SK-N-SH (cell line): ENCODE results near the gene ERICH3. TPM values are rescaled to one million over a fixed set of nuclear protein-coding genes. Genes with fewer than 3 reads are reported as not detected.

Experiments
- CTCF ChIA-PET: fragments of 300-600, 350-600 bp; formaldehyde crosslinking; extraction: SDS; loops from one replicate; lab custom pipeline; 2021; lab: Yijun Ruan, JAX
- POLR2A ChIA-PET: fragments of 350-600 bp; sonication (Branson Sonifier 250); formaldehyde crosslinking; extraction: SDS; loops from one replicate; lab custom pipeline; 2020; ENCODE audit warnings: antibody characterized with exemption, inconsistent platforms; lab: Yijun Ruan, JAX
- DNase-seq: peaks from one replicate; pipeline ENCODE4 v3.0.0; 2012
- H2AFZ ChIP-seq: fragments of 200-600 bp; sonication (generic); 2 replicates; pipeline ENCODE4 v1.8.1; 2016; ENCODE audit warnings: antibody characterized with exemption, mild to moderate bottlenecking, low read depth
- H3F3A ChIP-seq: fragments of 200-600 bp; sonication (generic); replicated peaks from 2 replicates; pipeline ENCODE3; 2016; ENCODE audit warnings: antibody characterized with exemption, mild to moderate bottlenecking; ENCODE audit not compliant: insufficient read depth
- H3K27ac ChIP-seq, 2 experiments: fragments of 200-500 bp in 1 of 2; fragments of 200-600 bp in 1 of 2; sonication (Bioruptor generic) in 1 of 2; sonication (generic), shearing (Covaris generic) in 1 of 2; 2 replicates each; pipeline versions ENCODE4 v1.5.1 to v1.6.1; 2014 to 2016; ENCODE audit warnings: low read depth in 2 of 2, inconsistent platforms in 1 of 2, low read length in 1 of 2, mild to moderate bottlenecking in 1 of 2, mixed read lengths in 1 of 2
- H3K27me3 ChIP-seq: fragments of 200-600 bp; sonication (generic), shearing (Covaris generic); 2 replicates; pipeline ENCODE4 v1.6.1; 2016; ENCODE audit warnings: mixed run types; ENCODE audit not compliant: insufficient read depth
- H3K36me3 ChIP-seq, 2 experiments: fragments of 200-500 bp in 1 of 2; fragments of 200-600 bp in 1 of 2; sonication (Bioruptor generic) in 1 of 2; sonication (generic) in 1 of 2; replicated peaks in 1 of 2; 2 replicates each; pipeline versions ENCODE3 to v1.5.1; 2014 to 2016; ENCODE audit warnings: low read length in 1 of 2, mild to moderate bottlenecking in 1 of 2; ENCODE audit not compliant: insufficient read depth in 2 of 2, control insufficient read depth in 1 of 2
- H3K4me1 ChIP-seq, 2 experiments: fragments of 200-500 bp in 1 of 2; fragments of 200-600 bp in 1 of 2; sonication (Bioruptor generic) in 1 of 2; sonication (generic), shearing (Covaris generic) in 1 of 2; 2 replicates each; pipeline versions ENCODE4 v1.5.1 to v1.6.1; 2014 to 2016; ENCODE audit warnings: low read depth in 1 of 2, low read length in 1 of 2, mixed run types in 1 of 2; ENCODE audit not compliant: insufficient read depth in 2 of 2, control insufficient read depth in 1 of 2
- H3K4me2 ChIP-seq: fragments of 200-600 bp; sonication (generic), shearing (Covaris generic); 2 replicates; pipeline ENCODE4 v1.6.1; 2017; ENCODE audit warnings: mixed run types
- H3K4me3 ChIP-seq, 2 experiments: fragments of 200-500 bp in 1 of 2; fragments of 200-600 bp in 1 of 2; sonication (Bioruptor generic) in 1 of 2; sonication (generic), shearing (Covaris generic) in 1 of 2; 2 replicates each; pipeline versions ENCODE4 v1.5.1 to v1.8.1; 2014 to 2016; ENCODE audit warnings: low read depth in 2 of 2, inconsistent platforms in 1 of 2, low read length in 1 of 2, mild to moderate bottlenecking in 1 of 2, mixed read lengths in 1 of 2, moderate library complexity in 1 of 2
- H3K79me2 ChIP-seq: fragments of 200-600 bp; sonication (generic); 2 replicates; pipeline ENCODE4 v1.8.1; 2017; ENCODE audit warnings: mild to moderate bottlenecking; ENCODE audit not compliant: insufficient read depth
- H3K9ac ChIP-seq: fragments of 200-600 bp; sonication (generic); 2 replicates; pipeline ENCODE4 v1.6.1; 2017; ENCODE audit warnings: mixed run types
- H3K9me2 ChIP-seq: fragments of 200-600 bp; sonication (generic); 2 replicates; pipeline ENCODE4 v1.6.1; 2017; ENCODE audit warnings: mixed run types
- H3K9me3 ChIP-seq: fragments of 200-600 bp; sonication (generic); 2 replicates; pipeline ENCODE4 v1.6.1; 2017; ENCODE audit warnings: mixed run types, mild to moderate bottlenecking, moderate library complexity
- H4K20me1 ChIP-seq: fragments of 200-600 bp; sonication (generic); 2 replicates; pipeline ENCODE4 v1.6.1; 2017; ENCODE audit warnings: mild to moderate bottlenecking, mixed run types; ENCODE audit not compliant: insufficient read depth
- ELF1 ChIP-seq: IDR thresholded peaks from 2 replicates; pipeline ENCODE4 v1.4.0; 2012
- EP300 ChIP-seq, 2 experiments: IDR thresholded peaks; 2 replicates each; pipeline versions ENCODE4 v1.4.0 to v1.6.1; 2012; ENCODE audit warnings: borderline replicate concordance in 1 of 2, low read depth in 1 of 2, low read length in 1 of 2
- EZH2phosphoT487 ChIP-seq: fragments of 200-600 bp; sonication (generic); IDR thresholded peaks from 2 replicates; pipeline ENCODE4 v1.6.1; 2017; ENCODE audit warnings: low read depth, mixed run types, mild to moderate bottlenecking, antibody characterized with exemption, moderate library complexity, borderline replicate concordance
- FOSL2 ChIP-seq: IDR thresholded peaks from 2 replicates; pipeline ENCODE4 v1.4.0; 2012; ENCODE audit warnings: low read depth, mild to moderate bottlenecking, moderate library complexity, borderline replicate concordance
- FOXJ3 ChIP-seq: sonication (generic); formaldehyde crosslinking; IDR thresholded peaks from 2 replicates; pipeline ENCODE4 v1.5.1; 2020; ENCODE audit warnings: mild to moderate bottlenecking, missing genetic modification reagents
- FOXM1 ChIP-seq: IDR thresholded peaks from 2 replicates; pipeline ENCODE4 v1.4.0; 2012; ENCODE audit warnings: low read depth, mild to moderate bottlenecking
- GATA2 ChIP-seq: sonication (generic); formaldehyde crosslinking; IDR thresholded peaks from 2 replicates; pipeline ENCODE4 v1.5.0; 2020; ENCODE audit warnings: mild to moderate bottlenecking, missing genetic modification reagents
- JUND ChIP-seq: IDR thresholded peaks from 2 replicates; pipeline ENCODE4 v1.4.0; 2012
- MAX ChIP-seq: IDR thresholded peaks from 2 replicates; pipeline ENCODE4 v1.4.0; 2012; ENCODE audit warnings: low read depth
- MEF2A ChIP-seq: IDR thresholded peaks from 2 replicates; pipeline ENCODE4 v1.4.0; 2012; ENCODE audit warnings: low read depth, borderline replicate concordance
- NFIC ChIP-seq: IDR thresholded peaks from 2 replicates; pipeline ENCODE4 v1.4.0; 2012; ENCODE audit warnings: borderline replicate concordance
- NRF1 ChIP-seq: IDR thresholded peaks from 2 replicates; pipeline ENCODE4 v1.6.1; 2012; ENCODE audit warnings: low read depth, mild to moderate bottlenecking, low read length
- POLR2AphosphoS5 ChIP-seq: IDR thresholded peaks from 2 replicates; pipeline ENCODE4 v1.6.1; 2012; ENCODE audit warnings: low read depth, low read length
- RXRA ChIP-seq: IDR thresholded peaks from 2 replicates; pipeline ENCODE4 v1.4.0; 2012; ENCODE audit warnings: low read depth, mild to moderate bottlenecking, borderline replicate concordance
- SIN3A ChIP-seq: IDR thresholded peaks from 2 replicates; pipeline ENCODE4 v1.6.1; 2012; ENCODE audit warnings: low read depth, mild to moderate bottlenecking, low read length, moderate library complexity, borderline replicate concordance
- SMC3 ChIP-seq: IDR thresholded peaks from 2 replicates; pipeline ENCODE4 v1.6.1; 2012; ENCODE audit warnings: low read depth, low read length, improper control_type of control experiment
- TCF12 ChIP-seq: IDR thresholded peaks from 2 replicates; pipeline ENCODE4 v1.4.0; 2012
- TEAD4 ChIP-seq: IDR thresholded peaks from 2 replicates; pipeline ENCODE4 v1.4.0; 2012; ENCODE audit warnings: mild to moderate bottlenecking, borderline replicate concordance; ENCODE audit not compliant: insufficient read depth
- YY1 ChIP-seq: IDR thresholded peaks from 2 replicates; pipeline ENCODE4 v1.4.0; 2012; ENCODE audit warnings: low read depth, mild to moderate bottlenecking
- WGBS: methylation state at CpG from one replicate; pipeline ENCODE4 v1.1.6; 2017; ENCODE audit warnings: low lambda C conversion rate; 5-methylcytosine and 5-hydroxymethylcytosine counted together
- polyA plus RNA-seq, 3 experiments: library from polyadenylated mRNA; depleted of rRNA; stranded (reverse); fragments of >200 nt; gene quantifications; 2 replicates each; pipeline ENCODE4 v1.2.3, GENCODE V29; 2012
- TF ChIP-seq, protein P1 (sequence below): IDR thresholded peaks from 2 replicates; pipeline ENCODE4; 2012
- TF ChIP-seq, protein P2 (sequence below): IDR thresholded peaks from 2 replicates; pipeline ENCODE4 v1.4.0; 2012; ENCODE audit warnings: low read depth, borderline replicate concordance
- TF ChIP-seq, protein P3 (sequence below): fragments of 150-350 bp; IDR thresholded peaks from 2 replicates; pipeline ENCODE4 v1.6.1; 2017; ENCODE audit warnings: antibody characterized with exemption, low read length, low read depth, borderline replicate concordance

Gene ERICH3
- polyA plus RNA-seq, 1 of the 3 experiments (the other 2 are of a cell fraction), result not detected

GRCh38 chr1:74654708-74655107, 18.9 kb downstream of the ERICH3 start (continued):
- no peak for TF ChIP-seq FOSL2
- TF ChIP-seq MAX, result no peak
- TF ChIP-seq EZH2phosphoT487, result no peak
- TF ChIP-seq, all 33 proteins: peak for 0

DNA sequence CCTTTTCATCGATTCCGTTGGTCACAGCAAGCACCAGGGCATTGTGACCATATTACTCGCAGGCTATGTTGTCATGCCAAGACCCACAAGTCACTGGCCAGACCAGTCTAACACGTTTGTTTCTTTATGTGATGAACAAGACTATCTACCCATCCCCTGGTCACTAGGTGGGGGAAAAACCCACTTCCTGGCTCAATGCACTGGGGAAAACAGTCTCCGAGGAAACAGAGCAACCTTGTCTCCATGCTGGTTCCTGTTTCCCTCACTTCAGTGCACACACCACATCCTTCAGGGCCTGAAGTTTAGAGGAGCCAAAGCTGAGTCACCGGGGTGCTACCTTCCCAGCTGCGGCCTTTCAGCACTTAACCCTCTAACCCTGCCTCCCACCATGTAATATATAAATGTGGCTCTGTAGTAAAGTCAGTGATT, 20.9 kb downstream of the ERICH3 start:
- ChIA-PET CTCF (no interaction called here), POLR2A (no interaction called here)
- Histone ChIP-seq H3F3A (peaks cover 23% of the 10 kb centered on the region), H3K27ac (peak overlapping the region in 1 of 2 experiments; percentile 83; a peak in 2 of 4 replicates), H3K36me3 (no peaks in the 10 kb centered on the region), H2AFZ (peak overlapping the region; percentile 57), H3K9me3 (no peaks in the 10 kb centered on the region), H4K20me1 (no peaks in the 10 kb centered on the region), H3K9me2 (no peaks in the 10 kb centered on the region), H3K27me3 (no peaks in the 10 kb centered on the region), H3K9ac (0 out of 2 replicates have a peak overlapping the region, but pooled peaks have one; percentile 7), H3K79me2 (no peaks in the 10 kb centered on the region), H3K4me1 (peaks cover 0 to 10% of the 10 kb centered on the region in 2 experiments; a peak in 1 of 4 replicates), H3K4me3 (no peak overlapping the region), H3K4me2 (peak overlapping the region; percentile 41)
- 27% methylated on average over 7 of the region's 7 CpGs for WGBS
- no peak for DNase-seq
- TF ChIP-seq JUND, result peak; percentile 67
- TF ChIP-seq, protein P1, sequence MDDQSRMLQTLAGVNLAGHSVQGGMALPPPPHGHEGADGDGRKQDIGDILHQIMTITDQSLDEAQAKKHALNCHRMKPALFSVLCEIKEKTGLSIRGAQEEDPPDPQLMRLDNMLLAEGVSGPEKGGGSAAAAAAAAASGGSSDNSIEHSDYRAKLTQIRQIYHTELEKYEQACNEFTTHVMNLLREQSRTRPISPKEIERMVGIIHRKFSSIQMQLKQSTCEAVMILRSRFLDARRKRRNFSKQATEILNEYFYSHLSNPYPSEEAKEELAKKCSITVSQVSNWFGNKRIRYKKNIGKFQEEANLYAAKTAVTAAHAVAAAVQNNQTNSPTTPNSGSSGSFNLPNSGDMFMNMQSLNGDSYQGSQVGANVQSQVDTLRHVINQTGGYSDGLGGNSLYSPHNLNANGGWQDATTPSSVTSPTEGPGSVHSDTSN, result peak; percentile 92
- peak; percentile 61; the same call in 1 of the 2 replicates for TF ChIP-seq RXRA
- 0 out of 2 replicates have a peak, but pooled peaks have one; percentile 37 for TF ChIP-seq SIN3A
- TF ChIP-seq TCF12, result peak; percentile 88
- TF ChIP-seq NRF1, result no peak
- TF ChIP-seq FOSL2, result peak; percentile 81
- TF ChIP-seq SMC3, result no peak
- peak in 1 of 2 experiments; percentile 82; a peak in 2 of 4 replicates for TF ChIP-seq EP300 (IDR thresholded peaks at IDR 0.05; ENCODE audit: borderline replicate concordance in 1 of 2, low read depth in 1 of 2, low read length in 1 of 2)
- peak; percentile 36; the same call in 1 of the 2 replicates for TF ChIP-seq POLR2AphosphoS5
- peak; percentile 37; the same call in 1 of the 2 replicates for TF ChIP-seq ELF1
- peak; percentile 41; the same call in 1 of the 2 replicates for TF ChIP-seq MEF2A
- no peak for TF ChIP-seq YY1
- no peak for TF ChIP-seq GATA2 (CRISPR knock-in tag)
- TF ChIP-seq MAX, result peak; percentile 62; the same call in 1 of the 2 replicates
- no peak for TF ChIP-seq FOXM1
- TF ChIP-seq, protein P2, sequence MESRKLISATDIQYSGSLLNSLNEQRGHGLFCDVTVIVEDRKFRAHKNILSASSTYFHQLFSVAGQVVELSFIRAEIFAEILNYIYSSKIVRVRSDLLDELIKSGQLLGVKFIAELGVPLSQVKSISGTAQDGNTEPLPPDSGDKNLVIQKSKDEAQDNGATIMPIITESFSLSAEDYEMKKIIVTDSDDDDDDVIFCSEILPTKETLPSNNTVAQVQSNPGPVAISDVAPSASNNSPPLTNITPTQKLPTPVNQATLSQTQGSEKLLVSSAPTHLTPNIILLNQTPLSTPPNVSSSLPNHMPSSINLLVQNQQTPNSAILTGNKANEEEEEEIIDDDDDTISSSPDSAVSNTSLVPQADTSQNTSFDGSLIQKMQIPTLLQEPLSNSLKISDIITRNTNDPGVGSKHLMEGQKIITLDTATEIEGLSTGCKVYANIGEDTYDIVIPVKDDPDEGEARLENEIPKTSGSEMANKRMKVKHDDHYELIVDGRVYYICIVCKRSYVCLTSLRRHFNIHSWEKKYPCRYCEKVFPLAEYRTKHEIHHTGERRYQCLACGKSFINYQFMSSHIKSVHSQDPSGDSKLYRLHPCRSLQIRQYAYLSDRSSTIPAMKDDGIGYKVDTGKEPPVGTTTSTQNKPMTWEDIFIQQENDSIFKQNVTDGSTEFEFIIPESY, result no peak
- TF ChIP-seq, protein P3, sequence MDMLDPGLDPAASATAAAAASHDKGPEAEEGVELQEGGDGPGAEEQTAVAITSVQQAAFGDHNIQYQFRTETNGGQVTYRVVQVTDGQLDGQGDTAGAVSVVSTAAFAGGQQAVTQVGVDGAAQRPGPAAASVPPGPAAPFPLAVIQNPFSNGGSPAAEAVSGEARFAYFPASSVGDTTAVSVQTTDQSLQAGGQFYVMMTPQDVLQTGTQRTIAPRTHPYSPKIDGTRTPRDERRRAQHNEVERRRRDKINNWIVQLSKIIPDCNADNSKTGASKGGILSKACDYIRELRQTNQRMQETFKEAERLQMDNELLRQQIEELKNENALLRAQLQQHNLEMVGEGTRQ, result no peak
- TF ChIP-seq NFIC, result peak; percentile 67; the same call in 1 of the 2 replicates
- TF ChIP-seq TEAD4, result peak; percentile 55; the same call in 1 of the 2 replicates
- no peak for TF ChIP-seq FOXJ3 (CRISPR knock-in tag)
